GM20431 (cell line): ENCODE results near the gene PLXNB3.

Experiments used
- in situ Hi-C: fragments of 300-500 bp; cut with MseI, MboI; formaldehyde crosslinking; loops from one replicate; pipeline ENCODE4 v1.15.0; 2020; ENCODE audit warnings: low sequenced_read_pairs; ENCODE audit not compliant: unreplicated experiment

The PLXNB3 gene

DNA sequence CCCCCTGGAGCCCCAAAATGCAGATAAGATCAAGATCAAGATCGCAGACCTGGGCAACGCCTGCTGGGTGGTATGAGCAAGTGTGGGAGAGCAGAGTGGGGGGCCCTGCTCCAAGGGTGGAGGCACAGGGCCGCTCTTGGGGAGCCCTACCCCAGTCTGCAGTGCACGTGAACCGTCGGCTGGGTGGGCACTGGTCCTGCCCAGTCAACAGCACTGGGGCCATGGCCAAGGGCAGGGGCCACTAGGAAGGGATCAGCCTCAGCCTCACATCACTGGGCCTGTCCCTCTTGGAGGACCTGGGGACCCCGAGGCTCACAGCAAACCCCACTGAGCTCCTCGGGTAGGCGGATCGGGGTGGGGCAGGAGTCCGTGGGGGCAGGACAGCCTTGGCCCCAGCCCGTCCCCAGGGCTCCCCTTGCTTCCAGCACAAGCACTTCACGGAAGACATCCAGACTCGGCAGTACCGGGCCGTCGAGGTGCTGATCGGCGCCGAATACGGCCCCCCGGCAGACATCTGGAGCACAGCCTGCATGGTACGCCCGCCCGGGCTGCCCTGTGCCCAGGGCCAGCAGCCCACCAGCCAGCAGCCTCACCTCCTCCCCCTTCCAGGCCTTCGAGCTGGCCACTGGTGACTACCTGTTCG, 20.4 kb downstream of the PLXNB3 start:
- in situ Hi-C loops = no loop called here

DNA sequence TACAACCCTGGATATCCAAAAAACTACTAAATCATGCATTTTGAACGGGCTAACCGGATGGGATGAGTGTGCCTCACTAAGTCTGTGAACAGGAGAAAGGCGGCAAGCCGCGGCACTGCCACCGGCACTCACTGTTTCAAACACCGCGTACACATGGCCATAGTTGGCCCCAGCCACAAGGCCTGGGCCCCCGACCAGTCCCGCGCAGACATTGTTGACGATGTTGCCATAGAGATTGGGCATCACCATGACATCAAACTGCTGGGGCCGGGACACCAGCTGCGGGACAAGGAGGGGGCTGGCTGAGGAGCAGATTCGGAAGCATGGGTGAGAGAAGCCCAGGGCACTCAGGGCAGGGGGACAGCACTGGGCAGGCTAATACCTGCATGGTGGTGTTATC, 22.6 kb downstream of the PLXNB3 start:
- in situ Hi-C loops = no loop called here

DNA sequence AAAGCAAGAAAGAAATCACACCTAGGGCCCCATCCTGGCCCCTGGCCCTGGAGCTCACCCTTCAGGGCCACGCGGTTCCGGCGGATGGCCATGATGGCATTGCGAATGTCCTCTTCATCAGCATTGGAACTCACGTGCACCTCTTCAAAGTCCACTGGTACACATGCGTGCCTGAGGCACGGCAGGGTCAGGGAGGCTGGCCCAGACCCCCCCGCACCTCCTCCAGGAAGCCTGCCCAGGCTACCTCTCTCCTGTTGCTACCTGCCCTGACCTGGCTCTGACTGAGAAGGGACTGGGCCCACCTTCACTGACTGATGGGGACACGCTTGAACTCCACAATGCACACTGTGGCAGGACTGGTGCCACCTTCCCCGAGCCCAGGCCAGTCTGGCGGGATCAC, 25.6 kb downstream of the PLXNB3 start:
- in situ Hi-C loops = no loop called here

DNA sequence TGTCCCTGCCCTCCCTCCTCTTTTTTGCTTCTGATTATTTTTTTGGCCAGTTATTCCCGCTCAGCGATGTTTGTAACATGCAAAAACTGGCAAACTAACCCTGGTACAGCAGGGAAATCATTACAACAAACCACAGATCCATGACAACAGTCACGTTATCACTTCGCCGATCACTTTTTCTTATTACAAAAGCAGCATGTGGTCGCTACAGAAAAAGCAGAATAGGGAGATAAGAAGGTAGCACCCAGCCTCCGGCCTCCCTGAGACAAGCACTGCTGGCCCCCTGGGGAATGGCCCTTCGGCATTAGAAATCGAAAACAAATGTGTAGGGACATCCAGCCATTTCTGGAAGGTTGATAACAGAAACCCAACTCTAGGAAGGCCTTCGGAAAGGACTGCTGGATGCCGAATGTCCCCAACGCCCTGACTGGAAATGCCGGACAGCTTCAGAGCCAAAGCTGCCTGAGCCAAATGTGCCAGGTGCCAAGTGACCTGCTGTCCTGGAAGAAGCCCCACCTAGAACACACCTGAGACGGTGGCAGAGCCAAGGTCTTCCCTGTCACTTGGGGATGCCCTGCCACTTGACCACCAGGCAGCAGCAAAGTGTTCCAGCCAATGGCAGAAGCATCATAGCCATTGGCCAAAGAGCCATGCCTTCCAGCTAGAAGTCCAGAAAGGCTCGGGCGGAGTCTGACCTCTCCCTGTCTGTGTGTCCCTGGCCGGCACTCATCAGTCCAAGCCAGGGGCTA, 27.2 kb downstream of the PLXNB3 start:
- in situ Hi-C loops = no loop called here

- in situ Hi-C loops = no loop called here
Observed at GRCh38 chrX:153792368-153792767, 28.3 kb downstream of the PLXNB3 start.

- in situ Hi-C loops = no loop called here
Observed at GRCh38 chrX:153793291-153793690, 29.2 kb downstream of the PLXNB3 start.

DNA sequence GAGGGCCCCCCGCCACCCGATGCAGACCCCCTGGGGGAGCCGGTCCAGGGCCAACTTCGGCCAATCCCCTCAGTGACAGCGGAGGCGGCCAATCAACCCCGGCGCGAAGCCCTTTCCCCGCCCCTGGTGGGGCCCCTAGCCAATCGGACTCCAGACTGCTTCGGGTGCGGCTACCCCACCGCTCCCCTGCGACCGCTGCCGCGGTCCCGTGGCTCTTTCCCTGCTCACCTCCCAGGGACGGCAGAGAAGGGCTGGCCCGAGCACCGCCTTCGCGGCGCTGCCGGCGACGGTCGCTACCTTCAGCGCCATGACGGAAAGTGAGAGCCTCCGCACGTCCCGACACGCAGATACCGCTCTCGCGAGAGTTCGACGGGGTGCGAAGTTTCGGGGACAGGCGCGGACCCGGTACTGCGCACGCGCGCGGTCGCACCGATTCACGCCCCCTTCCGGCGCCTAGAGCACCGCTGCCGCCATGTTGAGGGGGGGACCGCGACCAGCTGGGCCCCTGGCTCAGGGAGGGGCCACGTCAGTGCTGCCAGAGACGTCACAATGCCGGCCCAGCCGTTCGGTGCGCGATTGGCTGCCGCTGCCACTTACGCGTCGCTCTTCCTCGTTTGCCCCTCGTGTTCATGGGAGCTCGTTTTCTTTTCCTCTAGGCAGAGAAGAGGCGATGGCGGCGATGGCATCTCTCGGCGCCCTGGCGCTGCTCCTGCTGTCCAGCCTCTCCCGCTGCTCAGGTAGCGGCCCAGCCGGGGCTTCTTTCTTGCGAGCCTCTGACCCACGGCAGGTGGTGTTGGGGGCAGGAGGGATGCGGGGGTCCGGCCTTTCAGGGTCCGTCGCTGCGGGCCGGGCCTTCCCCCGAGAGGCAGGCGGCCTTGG, 30.2 kb downstream of the PLXNB3 start, which contains the start of the genes IDH3G and SSR4:
TSS of gene IDH3G (minus strand) at position 358 of the 879 bp plus-strand sequence. CDS start at position 309, 49 bp downstream.
TSS of gene SSR4 (plus strand) at position 651 of the 879 bp plus-strand sequence. CDS start at position 671, 20 bp downstream.
- in situ Hi-C loops = no loop called here

DNA sequence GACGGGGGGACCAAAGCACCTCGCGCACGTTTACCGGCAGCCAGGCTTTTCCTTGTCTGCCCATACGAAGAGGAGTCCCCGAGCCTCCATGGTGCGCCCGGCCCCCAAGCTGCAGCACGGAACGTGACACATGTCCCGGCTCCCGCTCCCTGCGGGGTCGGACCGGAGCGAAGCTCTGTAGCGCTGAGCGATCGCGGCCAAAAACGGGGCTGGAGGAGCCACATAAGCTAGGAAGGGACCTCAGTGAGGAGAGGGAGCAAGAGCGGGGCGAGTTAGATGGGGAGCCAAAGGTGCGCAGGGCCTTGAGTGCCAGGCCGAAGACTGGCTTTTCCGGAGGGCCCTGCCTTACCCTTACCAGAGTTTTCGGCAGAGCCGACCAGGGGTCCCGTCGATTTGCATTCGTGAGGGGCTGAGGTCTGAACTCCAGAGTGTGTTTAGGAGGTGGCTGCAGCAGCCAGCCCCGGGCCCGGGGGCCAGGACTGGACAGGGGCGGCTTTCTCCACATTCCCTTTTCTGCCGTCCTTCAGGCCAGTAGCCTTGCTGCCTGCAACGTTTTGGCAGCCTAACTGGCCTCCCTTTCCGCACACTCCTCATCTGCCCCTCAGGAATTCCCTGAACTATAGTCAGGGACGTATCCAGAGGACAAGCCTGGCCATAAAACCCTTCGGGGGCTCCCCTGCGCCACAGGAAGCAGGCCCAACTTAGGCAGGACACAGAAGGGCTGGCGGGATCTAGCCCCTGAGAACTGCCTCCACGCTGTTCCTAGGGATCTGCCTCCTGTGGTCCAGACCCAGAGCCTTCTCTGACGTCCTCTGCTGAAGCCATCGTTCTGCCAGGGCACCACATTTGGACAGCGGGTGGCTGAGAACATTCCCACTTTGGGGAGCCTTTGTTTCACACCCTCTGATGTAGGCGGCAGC, 31.1 kb downstream of the PLXNB3 start:
- in situ Hi-C loops = no loop called here

DNA sequence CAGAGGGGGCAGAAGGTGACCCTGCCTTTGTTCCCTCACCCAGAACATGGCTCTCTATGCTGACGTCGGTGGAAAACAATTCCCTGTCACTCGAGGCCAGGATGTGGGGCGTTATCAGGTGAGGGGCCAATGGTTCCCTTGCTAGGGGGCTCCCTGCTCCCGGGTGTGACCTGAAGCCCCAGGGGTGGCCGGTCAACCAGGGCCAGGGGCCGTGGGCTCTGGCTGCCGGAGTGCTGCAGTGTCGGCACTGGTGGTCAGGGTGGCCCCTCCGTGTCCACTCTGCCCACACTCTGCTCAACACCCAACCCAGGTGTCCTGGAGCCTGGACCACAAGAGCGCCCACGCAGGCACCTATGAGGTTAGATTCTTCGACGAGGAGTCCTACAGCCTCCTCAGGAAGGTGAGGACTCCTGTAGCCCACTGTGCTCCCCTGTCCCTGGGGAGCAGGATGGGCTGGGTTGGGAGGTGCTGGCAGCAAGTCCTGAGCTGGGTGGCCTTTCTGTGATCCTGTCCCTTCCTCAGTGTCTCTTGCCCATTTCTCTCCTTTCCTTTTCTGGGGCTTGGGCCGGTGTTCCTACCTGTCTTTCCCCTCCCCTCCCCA, 33.5 kb downstream of the PLXNB3 start:
- in situ Hi-C loops = no loop called here

DNA sequence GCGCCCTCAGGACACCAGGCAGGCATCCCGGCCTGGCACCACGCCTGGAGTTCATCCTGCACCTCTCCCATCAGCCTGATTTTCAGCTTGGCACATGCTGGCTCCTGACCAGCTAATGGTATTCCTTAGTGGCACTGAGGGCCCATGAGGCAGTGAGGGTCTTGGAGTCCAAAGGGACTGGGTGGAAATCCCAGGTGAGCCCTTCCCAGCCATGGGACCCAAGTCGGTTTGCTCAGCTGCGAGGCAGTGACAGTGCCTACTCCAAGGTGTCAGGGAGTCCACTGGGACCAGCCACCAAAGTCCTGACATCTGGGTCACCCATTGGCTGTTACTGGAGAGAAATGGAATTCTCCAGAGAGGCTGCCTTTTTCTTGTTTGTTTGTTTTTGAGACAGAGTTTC, 35.3 kb downstream of the PLXNB3 start:
- in situ Hi-C loops = no loop called here

DNA sequence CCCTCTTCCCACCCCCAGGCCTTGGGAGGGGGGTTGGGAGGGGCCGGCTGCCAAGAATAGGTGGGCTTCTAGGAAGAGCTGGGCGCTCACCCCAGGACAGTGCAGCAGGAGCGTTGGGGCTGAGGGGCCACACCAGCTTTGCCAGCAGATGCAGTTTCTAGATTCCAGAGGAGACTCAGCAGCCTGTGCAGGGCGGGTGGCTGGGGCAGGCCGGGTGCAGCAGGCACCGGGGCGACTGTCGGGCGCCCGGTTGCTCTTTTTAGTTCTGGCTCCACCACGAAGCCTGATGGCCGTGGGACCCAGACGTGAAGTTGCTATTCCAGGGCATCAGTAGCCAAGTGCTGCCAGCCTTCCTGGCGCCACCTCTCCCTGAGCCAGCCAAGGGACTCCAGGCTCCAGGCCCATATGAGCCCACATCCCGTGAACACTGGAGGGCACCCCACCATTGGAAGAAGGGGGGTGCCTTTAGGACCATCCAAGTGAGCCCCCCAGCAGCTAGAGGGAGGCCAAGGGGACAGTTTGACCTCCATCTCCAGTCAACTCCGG, 36.2 kb downstream of the PLXNB3 start:
- in situ Hi-C loops = no loop called here

- in situ Hi-C loops = no loop called here
Observed at GRCh38 chrX:153800746-153801145, 36.7 kb downstream of the PLXNB3 start.

DNA sequence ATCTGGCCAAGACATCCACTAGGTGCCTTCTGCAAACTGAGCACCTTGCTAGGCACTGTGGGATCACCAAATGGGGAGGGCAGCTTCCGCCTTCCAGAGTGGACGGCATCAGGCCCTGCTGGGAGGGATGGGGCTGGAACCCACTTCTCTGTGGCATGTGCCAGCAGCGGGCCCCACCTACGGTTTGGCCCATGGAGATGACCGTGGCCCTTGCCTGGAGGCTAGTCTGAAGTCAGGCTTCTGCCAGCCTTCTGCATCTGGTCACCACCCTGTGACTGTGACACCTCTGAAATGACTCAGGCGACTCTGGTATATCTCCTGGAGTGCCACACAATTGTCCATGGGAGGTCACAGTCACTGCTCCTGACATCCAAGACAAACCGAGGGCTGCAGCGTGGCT, 37.6 kb downstream of the PLXNB3 start:
- in situ Hi-C loops = no loop called here

GRCh38 chrX:153802513-153803045, 38.5 kb downstream of the PLXNB3 start:
- in situ Hi-C loops = no loop called here

DNA sequence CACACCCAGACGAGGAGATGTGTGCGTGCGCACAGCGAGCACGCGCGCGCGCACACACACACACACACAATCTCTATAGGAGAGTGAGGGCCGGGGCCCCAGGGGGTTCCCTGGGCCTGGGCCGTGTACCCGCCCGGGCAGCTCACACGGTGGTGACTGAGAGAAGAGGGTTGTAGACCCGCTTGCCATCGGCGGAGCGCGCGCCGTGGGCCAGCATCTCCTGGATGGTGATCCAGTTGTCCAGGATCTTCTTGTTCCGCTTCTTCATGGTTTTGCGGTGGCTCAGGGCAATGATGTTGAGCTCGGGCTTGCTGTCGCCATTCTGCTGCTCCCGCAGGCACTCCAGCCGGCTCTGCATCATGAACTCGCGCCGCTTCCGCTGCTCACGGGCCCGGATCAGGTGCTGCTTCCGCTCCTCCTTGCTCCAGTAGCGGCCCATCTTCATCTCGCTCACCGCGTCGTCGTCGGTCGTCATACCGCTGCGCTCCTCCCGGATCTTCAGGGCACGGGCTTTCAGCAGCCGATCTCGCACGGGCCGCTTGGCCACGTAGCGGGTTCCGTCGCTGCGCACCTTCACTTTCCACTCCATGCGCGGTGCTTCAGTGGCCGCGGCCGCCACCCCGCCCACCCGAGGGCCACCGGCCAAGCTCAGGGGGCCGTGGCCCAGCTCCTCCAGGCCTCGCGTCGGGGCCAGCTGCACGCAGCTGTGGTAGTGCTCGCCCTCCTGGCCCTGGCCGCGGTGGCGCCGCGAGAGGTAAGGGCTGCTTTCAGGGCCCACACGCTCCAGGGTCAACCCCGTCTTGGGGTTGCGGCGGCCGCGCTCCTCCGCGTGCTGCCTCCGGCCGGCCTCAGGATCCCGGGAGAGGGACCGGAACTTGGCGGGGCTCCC, 39.4 kb downstream of the PLXNB3 start:
- in situ Hi-C loops = no loop called here

GRCh38 chrX:153804100-153804595, 40.1 kb downstream of the PLXNB3 start:
- in situ Hi-C loops = no loop called here

GRCh38 chrX:153804621-153805020, 40.6 kb downstream of the PLXNB3 start:
- in situ Hi-C loops = no loop called here

GRCh38 chrX:153805436-153805835, 41.4 kb downstream of the PLXNB3 start:
- in situ Hi-C loops = no loop called here
